K562 (cell line): Measurements from ENCODE around the gene CALML6. TPM values are rescaled to one million over a fixed set of nuclear protein-coding genes. Genes with fewer than 3 reads are reported as not detected.

Experiments used
- FOXK2 ChIP-seq, 2 experiments: fragments of 450-650 bp; IDR thresholded peaks in 1 of 2; conservative IDR thresholded peaks in 1 of 2; 2 replicates each; pipeline ENCODE4 v1.6.1; 2016; ENCODE audit warnings: low read depth in 2 of 2, mild to moderate bottlenecking in 1 of 2
- KAT7 ChIP-seq: sonication (generic); formaldehyde crosslinking; IDR thresholded peaks from 2 replicates; pipeline ENCODE4 v1.8.0; 2022; ENCODE audit warnings: missing genetic modification reagents, mild to moderate bottlenecking, borderline replicate concordance
- LCOR ChIP-seq: sonication (generic); formaldehyde crosslinking; IDR thresholded peaks from 2 replicates; pipeline ENCODE4 v1.8.0; 2022; ENCODE audit warnings: mild to moderate bottlenecking, missing genetic modification reagents
- NFRKB ChIP-seq: fragments of 450-650 bp; IDR thresholded peaks from 2 replicates; pipeline ENCODE4 v1.6.1; 2016; ENCODE audit warnings: low read depth
- STAG1 ChIP-seq: sonication (generic); formaldehyde crosslinking; IDR thresholded peaks from 2 replicates; pipeline ENCODE4 v1.5.0; 2020; ENCODE audit warnings: missing genetic modification reagents, borderline replicate concordance
- ZC3H4 ChIP-seq: sonication (generic); formaldehyde crosslinking; IDR thresholded peaks from 2 replicates; pipeline ENCODE4 v1.9.0; 2021; ENCODE audit warnings: missing genetic modification reagents, borderline replicate concordance
- ZNF143 ChIP-seq: sonication (generic); formaldehyde crosslinking; IDR thresholded peaks from 2 replicates; pipeline ENCODE4 v1.9.0; 2022; ENCODE audit warnings: mild to moderate bottlenecking, missing genetic modification reagents
- ZNF318 ChIP-seq, 2 experiments: fragments of 450-650 bp; IDR thresholded peaks; 2 replicates each; pipeline ENCODE4 v1.6.1; 2016; ENCODE audit warnings: mild to moderate bottlenecking in 2 of 2, borderline replicate concordance in 1 of 2, low read depth in 1 of 2, moderate library complexity in 1 of 2
- ZNF445 ChIP-seq: fragments of 250-450 bp; sonication (Bioruptor Pico); IDR thresholded peaks from 2 replicates; pipeline ENCODE4 v1.4.0; 2020; ENCODE audit warnings: low read depth, mild to moderate bottlenecking, moderate library complexity
- ZNF79 ChIP-seq: fragments of 250-450 bp; sonication (Bioruptor Pico); IDR thresholded peaks from 2 replicates; pipeline ENCODE4 v1.4.0; 2020; ENCODE audit warnings: low read depth, mild to moderate bottlenecking, moderate library complexity
- polyA plus RNA-seq, 8 experiments: library from polyadenylated mRNA; depleted of rRNA in 4 of 8; stranded (reverse) in 5 of 8; unstranded in 3 of 8; fragments of >200 nt; fragmentation: Nextera tagmentation in 2 of 8; fragmentation: Illumina TruSeq in 1 of 8; extraction: Ambion mirVana in 2 of 8; extraction: Trizol in 1 of 8; gene quantifications; 2 replicates each; pipeline versions ENCODE4 v1.2.1 to v1.2.3, GENCODE V29; 2011 to 2014; ENCODE audit warnings: inconsistent platforms in 1 of 8, missing spikeins in 1 of 8
- total RNA-seq, 7 experiments: library from RNA; depleted of rRNA in 6 of 7; stranded (reverse); fragments of >200 nt in 6 of 7; fragmentation: Illumina TruSeq in 2 of 7; extraction: Trizol in 2 of 7; gene quantifications; 2 replicates each; pipeline versions ENCODE4 v1.2.1 to v1.2.3, GENCODE V29; 2011 to 2021; ENCODE audit warnings: low replicate concordance in 1 of 7
- TF ChIP-seq, protein P1 (sequence below): sonication (generic); formaldehyde crosslinking; IDR thresholded peaks from 2 replicates; pipeline ENCODE4 v1.8.1; 2023; ENCODE audit warnings: mild to moderate bottlenecking, missing genetic modification reagents
- TF ChIP-seq, protein P2 (sequence below): sonication (generic); formaldehyde crosslinking; IDR thresholded peaks from 2 replicates; pipeline ENCODE4 v1.8.1; 2022; ENCODE audit warnings: missing genetic modification reagents
- TF ChIP-seq, protein P3 (sequence below), 2 experiments: fragments of 250-450 bp in 1 of 2; fragments of 450-650 bp in 1 of 2; sonication (Bioruptor Pico) in 1 of 2; IDR thresholded peaks; 2 replicates each; pipeline versions ENCODE4 v1.6.1 to v1.8.0; 2016 to 2021; ENCODE audit warnings: mild to moderate bottlenecking in 2 of 2, moderate library complexity in 2 of 2, missing compliant biosample characterization in 1 of 2, missing genetic modification characterization in 1 of 2

Gene CALML6
- total and polyA plus RNA-seq, 9 of the 15 experiments (the other 6 are each of a cell fraction or from before 2014, with no cell fraction given) = 0.14 TPM; not detected in 8

- TF ChIP-seq, protein P1, sequence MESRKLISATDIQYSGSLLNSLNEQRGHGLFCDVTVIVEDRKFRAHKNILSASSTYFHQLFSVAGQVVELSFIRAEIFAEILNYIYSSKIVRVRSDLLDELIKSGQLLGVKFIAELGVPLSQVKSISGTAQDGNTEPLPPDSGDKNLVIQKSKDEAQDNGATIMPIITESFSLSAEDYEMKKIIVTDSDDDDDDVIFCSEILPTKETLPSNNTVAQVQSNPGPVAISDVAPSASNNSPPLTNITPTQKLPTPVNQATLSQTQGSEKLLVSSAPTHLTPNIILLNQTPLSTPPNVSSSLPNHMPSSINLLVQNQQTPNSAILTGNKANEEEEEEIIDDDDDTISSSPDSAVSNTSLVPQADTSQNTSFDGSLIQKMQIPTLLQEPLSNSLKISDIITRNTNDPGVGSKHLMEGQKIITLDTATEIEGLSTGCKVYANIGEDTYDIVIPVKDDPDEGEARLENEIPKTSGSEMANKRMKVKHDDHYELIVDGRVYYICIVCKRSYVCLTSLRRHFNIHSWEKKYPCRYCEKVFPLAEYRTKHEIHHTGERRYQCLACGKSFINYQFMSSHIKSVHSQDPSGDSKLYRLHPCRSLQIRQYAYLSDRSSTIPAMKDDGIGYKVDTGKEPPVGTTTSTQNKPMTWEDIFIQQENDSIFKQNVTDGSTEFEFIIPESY (CRISPR knock-in tag) = peak; percentile 76
- no peak for TF ChIP-seq NFRKB
- TF ChIP-seq LCOR (CRISPR knock-in tag) = no peak
- TF ChIP-seq ZC3H4 = peak; percentile 67; the same call in 1 of the 2 replicates
- no peak for TF ChIP-seq ZNF79 (CRISPR knock-in tag)
- no peak for TF ChIP-seq ZNF318 (IDR thresholded peaks at IDR 0.05; ENCODE audit: borderline replicate concordance in 1 of 2, low read depth in 1 of 2)
- 0 out of 2 replicates have a peak, but pooled peaks have one; percentile 9 for TF ChIP-seq ZNF143 (CRISPR knock-in tag)
- TF ChIP-seq, protein P2, sequence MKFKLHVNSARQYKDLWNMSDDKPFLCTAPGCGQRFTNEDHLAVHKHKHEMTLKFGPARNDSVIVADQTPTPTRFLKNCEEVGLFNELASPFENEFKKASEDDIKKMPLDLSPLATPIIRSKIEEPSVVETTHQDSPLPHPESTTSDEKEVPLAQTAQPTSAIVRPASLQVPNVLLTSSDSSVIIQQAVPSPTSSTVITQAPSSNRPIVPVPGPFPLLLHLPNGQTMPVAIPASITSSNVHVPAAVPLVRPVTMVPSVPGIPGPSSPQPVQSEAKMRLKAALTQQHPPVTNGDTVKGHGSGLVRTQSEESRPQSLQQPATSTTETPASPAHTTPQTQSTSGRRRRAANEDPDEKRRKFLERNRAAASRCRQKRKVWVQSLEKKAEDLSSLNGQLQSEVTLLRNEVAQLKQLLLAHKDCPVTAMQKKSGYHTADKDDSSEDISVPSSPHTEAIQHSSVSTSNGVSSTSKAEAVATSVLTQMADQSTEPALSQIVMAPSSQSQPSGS (CRISPR knock-in tag) = no peak
- TF ChIP-seq KAT7 (CRISPR knock-in tag) = peak; percentile 94
- no peak for TF ChIP-seq FOXK2 (conservative IDR thresholded peaks at IDR 0.05 in 1 of 2, IDR thresholded peaks at IDR 0.05 in 1 of 2; ENCODE audit: low read depth in 2 of 2)
- TF ChIP-seq, protein P3, sequence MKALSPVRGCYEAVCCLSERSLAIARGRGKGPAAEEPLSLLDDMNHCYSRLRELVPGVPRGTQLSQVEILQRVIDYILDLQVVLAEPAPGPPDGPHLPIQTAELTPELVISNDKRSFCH (CRISPR knock-in tag; IDR thresholded peaks at IDR 0.05) = no peak
- TF ChIP-seq, protein P3 (tag; IDR thresholded peaks at IDR 0.05) = 0 out of 2 replicates have a peak, but pooled peaks have one; percentile 68
- peak; percentile 35; the same call in 1 of the 2 replicates for TF ChIP-seq STAG1 (CRISPR knock-in tag)
- TF ChIP-seq ZNF445 (CRISPR knock-in tag) = no peak
These were observed 3.2 kb downstream of the CALML6 start (continued) for GRCh38 chr1:1917995-1918900.
